GM18498 (cell line): Measurements from ENCODE around the gene CSRNP3.
"Not testable (repeated sequence)": the region's sequence is repeated elsewhere in the genome, so short reads cannot be mapped to it uniquely, and the experiment has no call there.

Experiments
- ATAC-seq: cut with Tn5 transposase; IDR thresholded peaks from one replicate; pipeline ENCODE4 v1.9.1; 2021; ENCODE audit warnings: mild to moderate bottlenecking, moderate library complexity; ENCODE audit not compliant: unreplicated experiment

CSRNP3 gene

GRCh38 chr2:165584126-165584654, 114.7 kb downstream of the CSRNP3 start:
- no peak for ATAC-seq

- ATAC-seq = no peak
These were observed 116.5 kb downstream of the CSRNP3 start for GRCh38 chr2:165586019-165586418.

GRCh38 chr2:165587335-165587938, 117.9 kb downstream of the CSRNP3 start:
- ATAC-seq = peak; percentile 77

GRCh38 chr2:165590999-165591398, 121.5 kb downstream of the CSRNP3 start:
- ATAC-seq = not testable (repeated sequence)

- no peak for ATAC-seq
These were observed 123.6 kb downstream of the CSRNP3 start for GRCh38 chr2:165593081-165593480.

GRCh38 chr2:165594231-165594934, 124.9 kb downstream of the CSRNP3 start:
- ATAC-seq = peak; percentile 48

GRCh38 chr2:165594935-165595255, 125.4 kb downstream of the CSRNP3 start:
- ATAC-seq = peak; percentile 90

GRCh38 chr2:165596788-165597187, 127.3 kb downstream of the CSRNP3 start:
- no peak for ATAC-seq

- ATAC-seq = no peak
These were observed 131.8 kb downstream of the CSRNP3 start for GRCh38 chr2:165601065-165601830.

GRCh38 chr2:165601928-165602521, 132.5 kb downstream of the CSRNP3 start:
- no peak for ATAC-seq

- no peak for ATAC-seq
These were observed 140.2 kb downstream of the CSRNP3 start for GRCh38 chr2:165609672-165610071.

GRCh38 chr2:165610591-165611029, 141.1 kb downstream of the CSRNP3 start:
- ATAC-seq = no peak

GRCh38 chr2:165617741-165618481, 148.4 kb downstream of the CSRNP3 start:
- ATAC-seq = no peak

- ATAC-seq = no peak
These were observed 149.3 kb downstream of the CSRNP3 start for GRCh38 chr2:165618806-165619205.

GRCh38 chr2:165621086-165621560, 151.6 kb downstream of the CSRNP3 start:
- ATAC-seq = no peak

- no peak for ATAC-seq
These were observed 153.7 kb downstream of the CSRNP3 start for GRCh38 chr2:165623161-165623560.

- ATAC-seq = no peak
These were observed 154.4 kb downstream of the CSRNP3 start for GRCh38 chr2:165623783-165624469.

GRCh38 chr2:165624470-165624800, 154.9 kb downstream of the CSRNP3 start:
- no peak for ATAC-seq

- ATAC-seq = peak; percentile 52
These were observed 158.0 kb downstream of the CSRNP3 start for GRCh38 chr2:165627470-165627869.

- ATAC-seq = no peak
These were observed 160.3 kb downstream of the CSRNP3 start for GRCh38 chr2:165629776-165630175.
